COR-L47 (cell line): ENCODE measurements around the gene CDH4.
"Not testable (repeated sequence)": the region's sequence is repeated elsewhere in the genome, so short reads cannot be mapped to it uniquely, and the experiment has no call there.

ENCODE experiments used
- DNase-seq: peaks from one replicate; lab custom pipeline; 2025; lab: John Stamatoyannopoulos, UW

CDH4 gene

GRCh38 chr20:61419010-61419409 is 166.9 kb downstream of the CDH4 start:
- DNase-seq, result no peak

- DNase-seq, result no peak
Observed at GRCh38 chr20:61419501-61419900, 167.4 kb downstream of the CDH4 start.

- no peak for DNase-seq
Observed at GRCh38 chr20:61420056-61420455, 168.0 kb downstream of the CDH4 start.

GRCh38 chr20:61420781-61421180 is 168.7 kb downstream of the CDH4 start:
- no peak for DNase-seq

GRCh38 chr20:61422636-61423425 is 170.8 kb downstream of the CDH4 start:
- no peak for DNase-seq

GRCh38 chr20:61424011-61424627 is 172.1 kb downstream of the CDH4 start:
- no peak for DNase-seq

GRCh38 chr20:61424628-61425420 is 172.8 kb downstream of the CDH4 start:
- no peak for DNase-seq

- not testable (repeated sequence) for DNase-seq
Observed at GRCh38 chr20:61425541-61425991, 173.5 kb downstream of the CDH4 start.

GRCh38 chr20:61426352-61426751 is 174.3 kb downstream of the CDH4 start:
- no peak for DNase-seq

GRCh38 chr20:61429458-61430227 is 177.6 kb downstream of the CDH4 start:
- no peak for DNase-seq

- peak; percentile 29 for DNase-seq
Observed at GRCh38 chr20:61430228-61430624, 178.2 kb downstream of the CDH4 start.

- no peak for DNase-seq
Observed at GRCh38 chr20:61433176-61433575, 181.1 kb downstream of the CDH4 start.

- DNase-seq, result no peak
Observed at GRCh38 chr20:61433816-61434215, 181.8 kb downstream of the CDH4 start.

- DNase-seq, result no peak
Observed at GRCh38 chr20:61434341-61434781, 182.3 kb downstream of the CDH4 start.

- DNase-seq, result no peak
Observed at GRCh38 chr20:61435184-61435822, 183.2 kb downstream of the CDH4 start.

- DNase-seq, result no peak
Observed at GRCh38 chr20:61435823-61436220, 183.8 kb downstream of the CDH4 start.

GRCh38 chr20:61436283-61436666 is 184.2 kb downstream of the CDH4 start:
- DNase-seq, result no peak

GRCh38 chr20:61436667-61437279 is 184.7 kb downstream of the CDH4 start:
- no peak for DNase-seq

GRCh38 chr20:61437280-61438206 is 185.5 kb downstream of the CDH4 start:
- no peak for DNase-seq

GRCh38 chr20:61438285-61438684 is 186.2 kb downstream of the CDH4 start:
- DNase-seq, result no peak
